Measurements from ENCODE around the gene DYRK3. TPM values are rescaled to one million over a fixed set of nuclear protein-coding genes. Genes with fewer than 3 reads are reported as not detected.

Gene DYRK3
- total RNA-seq, 1 experiment from 2014 or later: 7.1 TPM

GRCh38 chr1:206590025-206590758, 45.1 kb upstream of the DYRK3 start:
- Histone ChIP-seq H3K4me2 (ENCODE audit: low read length) (peak overlapping the region; percentile 37), H2AFZ (ENCODE audit: low read depth, low read length, poor library complexity, severe bottlenecking) (no peak overlapping the region), H3K79me2 (ENCODE audit: insufficient read depth, low read length) (no peaks in the 10 kb centered on the region), H3K4me3 (replicated peaks in 1 of 2; ENCODE audit: low read depth in 1 of 2, low read length in 2 of 2) (no peak overlapping the region), H3K27me3 (ENCODE audit: insufficient read depth, low read length) (no peaks in the 10 kb centered on the region), H4K20me1 (ENCODE audit: insufficient read depth) (no peaks in the 10 kb centered on the region), H3K27ac (ENCODE audit: low read depth, low read length) (no peak overlapping the region), H3K4me1 (ENCODE audit: control insufficient read depth in 1 of 2, insufficient read depth in 2 of 2, low read length in 2 of 2) (peaks cover 4 to 20% of the 10 kb centered on the region in 2 experiments; a peak in 3 of 4 replicates), H3K36me3 (ENCODE audit: control insufficient read depth in 1 of 2, insufficient read depth in 2 of 2, low read length in 2 of 2) (peaks cover 16 to 18% of the 10 kb centered on the region in 2 experiments; a peak in 3 of 4 replicates), H3K9ac (ENCODE audit: low read length) (no peak overlapping the region), H3K9me3 (ENCODE audit: control insufficient read depth in 1 of 2, insufficient read depth in 1 of 2, low read depth in 1 of 2, low read length in 2 of 2) (no peaks in the 10 kb centered on the region), H3K9me2 (ENCODE audit: insufficient read depth) (no peaks in the 10 kb centered on the region)
- ChIA-PET POLR2A (no interaction called here), RAD21 (ENCODE audit: low non-redundant PET in 1 of 2, low total read pairs in 2 of 2, uncharacterized antibody in 2 of 2, unreplicated experiment in 2 of 2) (no interaction called here), CTCF (no interaction called here)
- intact Hi-C loops (cut with micrococcal nuclease): no loop called here
- DNase-seq (ENCODE audit: low read depth, low spot score): peak; percentile 37
- BruUV-seq (replicated peaks): no TSS peak
- TF ChIP-seq CEBPB (IDR thresholded peaks at IDR 0.05; ENCODE audit: low read depth): 0 out of 2 replicates have a peak, but pooled peaks have one; percentile 5
- TF ChIP-seq, protein P1, sequence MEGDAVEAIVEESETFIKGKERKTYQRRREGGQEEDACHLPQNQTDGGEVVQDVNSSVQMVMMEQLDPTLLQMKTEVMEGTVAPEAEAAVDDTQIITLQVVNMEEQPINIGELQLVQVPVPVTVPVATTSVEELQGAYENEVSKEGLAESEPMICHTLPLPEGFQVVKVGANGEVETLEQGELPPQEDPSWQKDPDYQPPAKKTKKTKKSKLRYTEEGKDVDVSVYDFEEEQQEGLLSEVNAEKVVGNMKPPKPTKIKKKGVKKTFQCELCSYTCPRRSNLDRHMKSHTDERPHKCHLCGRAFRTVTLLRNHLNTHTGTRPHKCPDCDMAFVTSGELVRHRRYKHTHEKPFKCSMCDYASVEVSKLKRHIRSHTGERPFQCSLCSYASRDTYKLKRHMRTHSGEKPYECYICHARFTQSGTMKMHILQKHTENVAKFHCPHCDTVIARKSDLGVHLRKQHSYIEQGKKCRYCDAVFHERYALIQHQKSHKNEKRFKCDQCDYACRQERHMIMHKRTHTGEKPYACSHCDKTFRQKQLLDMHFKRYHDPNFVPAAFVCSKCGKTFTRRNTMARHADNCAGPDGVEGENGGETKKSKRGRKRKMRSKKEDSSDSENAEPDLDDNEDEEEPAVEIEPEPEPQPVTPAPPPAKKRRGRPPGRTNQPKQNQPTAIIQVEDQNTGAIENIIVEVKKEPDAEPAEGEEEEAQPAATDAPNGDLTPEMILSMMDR (IDR thresholded peaks at IDR 0.05 in 2 of 3, conservative IDR thresholded peaks at IDR 0.05 in 1 of 3; ENCODE audit: borderline replicate concordance in 1 of 3, insufficient read depth in 1 of 3, low read depth in 2 of 3, low read length in 2 of 3): peak in 1 of 3 experiments; percentile 46; a peak in 2 of 6 replicates
- TF ChIP-seq RAD21 (IDR thresholded peaks at IDR 0.05; ENCODE audit: low read depth): peak; percentile 20; the same call in 1 of the 2 replicates
- no peak for TF ChIP-seq REST (IDR thresholded peaks at IDR 0.05; ENCODE audit: low read depth)
- peak; percentile 53 for TF ChIP-seq JUND (IDR thresholded peaks at IDR 0.05)
- TF ChIP-seq FOSL1 (IDR thresholded peaks at IDR 0.05; ENCODE audit: low read depth): peak; percentile 33
- no peak for TF ChIP-seq POLR2AphosphoS5 (IDR thresholded peaks at IDR 0.05; ENCODE audit: low read depth, low read length)
- peak; percentile 41 for TF ChIP-seq SP1 (IDR thresholded peaks at IDR 0.05; ENCODE audit: low read depth)
- ATAC-seq: peak; percentile 88

Measured in HCT116 (cell line).